ENCODE data around the gene GUCY1A2.

DNA sequence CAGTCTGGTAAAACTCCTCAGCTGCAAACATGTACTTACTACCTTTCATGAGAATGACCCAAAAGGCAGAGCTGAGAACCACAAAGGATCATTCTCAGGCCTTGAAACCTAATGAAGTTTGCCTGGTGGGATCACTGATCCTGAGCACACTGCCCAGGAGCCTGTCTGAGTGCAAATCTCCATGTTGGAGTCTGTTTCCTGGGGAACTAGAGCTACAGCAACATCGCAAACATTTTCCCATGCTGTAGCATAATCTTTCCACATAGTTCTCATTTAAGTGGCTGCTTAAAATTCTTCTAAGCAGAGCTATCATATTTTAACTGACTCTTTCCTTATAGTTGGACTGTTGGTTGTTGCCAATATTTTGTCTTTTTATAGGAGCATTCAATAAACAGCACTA lies 58.5 kb downstream of the GUCY1A2 start:
- TF ChIP-seq POLR2AphosphoS5 (IDR thresholded peaks at IDR 0.05) (no peak), POLR2A (IDR thresholded peaks at IDR 0.05) (no peak), EP300 (IDR thresholded peaks at IDR 0.05; ENCODE audit: low read depth) (no peak)
- TF ChIP-seq, protein P1, sequence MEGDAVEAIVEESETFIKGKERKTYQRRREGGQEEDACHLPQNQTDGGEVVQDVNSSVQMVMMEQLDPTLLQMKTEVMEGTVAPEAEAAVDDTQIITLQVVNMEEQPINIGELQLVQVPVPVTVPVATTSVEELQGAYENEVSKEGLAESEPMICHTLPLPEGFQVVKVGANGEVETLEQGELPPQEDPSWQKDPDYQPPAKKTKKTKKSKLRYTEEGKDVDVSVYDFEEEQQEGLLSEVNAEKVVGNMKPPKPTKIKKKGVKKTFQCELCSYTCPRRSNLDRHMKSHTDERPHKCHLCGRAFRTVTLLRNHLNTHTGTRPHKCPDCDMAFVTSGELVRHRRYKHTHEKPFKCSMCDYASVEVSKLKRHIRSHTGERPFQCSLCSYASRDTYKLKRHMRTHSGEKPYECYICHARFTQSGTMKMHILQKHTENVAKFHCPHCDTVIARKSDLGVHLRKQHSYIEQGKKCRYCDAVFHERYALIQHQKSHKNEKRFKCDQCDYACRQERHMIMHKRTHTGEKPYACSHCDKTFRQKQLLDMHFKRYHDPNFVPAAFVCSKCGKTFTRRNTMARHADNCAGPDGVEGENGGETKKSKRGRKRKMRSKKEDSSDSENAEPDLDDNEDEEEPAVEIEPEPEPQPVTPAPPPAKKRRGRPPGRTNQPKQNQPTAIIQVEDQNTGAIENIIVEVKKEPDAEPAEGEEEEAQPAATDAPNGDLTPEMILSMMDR (IDR thresholded peaks at IDR 0.05) = no peak

All from transverse colon (tissue), 4 donors.